HuH-7 (cell line): ENCODE data around the gene PKP1.

Experiments used
- DNase-seq: peaks from one replicate; pipeline ENCODE4 v3.0.0; 2011; ENCODE audit warnings: low spot score

Gene PKP1

GRCh38 chr1:201282216-201282615, 1.1 kb upstream of the PKP1 start:
- DNase-seq, result no peak

- no peak for DNase-seq
Measured at GRCh38 chr1:201283836-201284553, 689 bp downstream of the PKP1 start.

- DNase-seq, result no peak
Measured at GRCh38 chr1:201284636-201285035, 1.3 kb downstream of the PKP1 start.

GRCh38 chr1:201285846-201286245, 2.5 kb downstream of the PKP1 start:
- no peak for DNase-seq

- DNase-seq, result no peak
Measured at GRCh38 chr1:201286445-201286844, 3.1 kb downstream of the PKP1 start.

GRCh38 chr1:201288007-201288406, 4.7 kb downstream of the PKP1 start:
- no peak for DNase-seq

GRCh38 chr1:201288765-201289164, 5.5 kb downstream of the PKP1 start:
- DNase-seq, result no peak

- DNase-seq, result no peak
Measured at GRCh38 chr1:201290551-201290950, 7.2 kb downstream of the PKP1 start.

GRCh38 chr1:201291916-201292315, 8.6 kb downstream of the PKP1 start:
- DNase-seq, result no peak

GRCh38 chr1:201294876-201295275, 11.6 kb downstream of the PKP1 start:
- DNase-seq, result no peak

GRCh38 chr1:201295346-201295745, 12.0 kb downstream of the PKP1 start:
- DNase-seq, result no peak

GRCh38 chr1:201295861-201296260, 12.6 kb downstream of the PKP1 start:
- no peak for DNase-seq

- no peak for DNase-seq
Measured at GRCh38 chr1:201296352-201296751, 13.0 kb downstream of the PKP1 start.

GRCh38 chr1:201298396-201299381, 15.4 kb downstream of the PKP1 start:
- peak; percentile 22 for DNase-seq

GRCh38 chr1:201299968-201300367, 16.7 kb downstream of the PKP1 start:
- DNase-seq, result no peak

GRCh38 chr1:201300641-201301040, 17.3 kb downstream of the PKP1 start:
- no peak for DNase-seq

- no peak for DNase-seq
Measured at GRCh38 chr1:201302163-201303152, 19.2 kb downstream of the PKP1 start.

- no peak for DNase-seq
Measured at GRCh38 chr1:201304126-201304525, 20.8 kb downstream of the PKP1 start.

GRCh38 chr1:201305815-201306214, 22.5 kb downstream of the PKP1 start:
- no peak for DNase-seq

- no peak for DNase-seq
Measured at GRCh38 chr1:201307231-201307630, 23.9 kb downstream of the PKP1 start.

- no peak for DNase-seq
Measured at GRCh38 chr1:201307760-201308499, 24.6 kb downstream of the PKP1 start.
